Measurements from ENCODE around the gene GTF2H1.

The GTF2H1 gene

DNA sequence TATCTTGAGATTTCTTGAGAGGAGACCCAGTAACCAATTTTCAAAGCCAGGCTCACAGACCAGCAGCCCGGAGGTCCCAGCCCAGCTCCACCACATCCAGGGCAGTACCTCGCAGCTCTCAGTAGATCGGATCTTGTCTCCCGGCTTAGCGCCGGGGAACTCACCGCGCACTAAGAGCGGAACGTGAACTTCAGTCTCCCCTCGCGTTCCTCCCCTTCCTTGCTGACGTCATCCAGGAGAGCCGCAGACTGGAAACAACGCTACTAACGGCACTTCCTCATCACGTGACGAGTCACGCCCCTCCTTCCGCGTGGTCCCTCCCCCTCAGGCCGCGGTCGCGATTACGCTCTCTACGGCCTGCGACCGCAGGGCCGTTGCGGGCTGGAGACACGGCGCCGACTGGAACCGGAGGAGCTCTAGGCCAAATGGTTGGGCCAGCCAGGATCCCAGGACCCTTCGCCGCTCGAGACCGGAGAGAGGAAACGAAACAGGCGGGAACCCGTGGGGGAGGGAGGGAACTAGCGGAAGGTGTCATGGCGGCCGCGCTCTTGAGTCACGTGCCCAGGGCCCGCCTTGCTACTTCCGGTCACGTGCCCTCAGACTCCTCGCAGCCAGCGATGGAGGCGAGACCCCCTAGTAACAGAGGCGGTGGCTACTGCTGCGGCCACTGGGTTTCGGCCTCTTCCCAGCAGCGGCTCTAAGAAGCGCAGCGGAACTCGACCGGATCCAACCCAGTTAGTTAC lies at the start of gene GTF2H1, which contains the start of gene HPS5:
GTF2H1 (plus strand) TSS at position 599 of the 743 bp plus-strand sequence. CDS start 10,508 bp downstream, outside the sequence.
HPS5 (minus strand) TSS at position 172 of the 743 bp plus-strand sequence. CDS start 4,282 bp downstream, outside the sequence.
- DNase-seq = peak; percentile 91

DNA sequence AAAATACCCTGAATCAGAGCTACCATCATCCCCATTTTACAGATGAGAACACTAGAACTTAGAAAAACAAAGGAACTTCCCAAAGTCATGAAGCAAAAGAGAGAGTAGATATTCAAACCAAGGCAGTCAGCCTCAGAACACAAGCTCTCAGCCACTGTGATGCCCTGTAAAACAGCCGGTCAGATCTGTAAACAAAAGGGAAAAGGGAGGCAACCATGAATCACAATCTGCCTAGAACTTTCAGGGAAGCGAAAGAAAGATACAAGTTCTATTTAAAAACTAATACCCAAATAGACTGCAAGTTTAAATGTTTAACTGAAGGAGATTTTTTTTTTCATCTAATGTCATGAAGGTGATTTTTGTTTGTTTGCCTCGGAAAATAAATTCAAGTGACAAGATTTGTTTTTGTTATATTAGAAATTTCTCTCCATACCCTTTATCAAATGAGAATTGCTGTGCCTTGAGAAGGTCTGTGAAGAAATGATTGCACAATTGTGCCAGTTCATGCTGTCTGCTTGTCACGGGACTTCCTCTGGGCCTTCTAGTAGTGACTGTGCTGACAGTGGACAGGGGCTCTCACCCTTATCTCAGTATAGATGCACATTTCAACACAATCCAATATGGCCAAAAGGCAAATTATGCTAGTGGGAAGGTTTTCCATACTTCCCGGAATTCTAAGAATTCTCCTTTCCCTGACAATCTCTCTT lies 44.6 kb upstream of the GTF2H1 start:
- DNase-seq = no peak

DNA sequence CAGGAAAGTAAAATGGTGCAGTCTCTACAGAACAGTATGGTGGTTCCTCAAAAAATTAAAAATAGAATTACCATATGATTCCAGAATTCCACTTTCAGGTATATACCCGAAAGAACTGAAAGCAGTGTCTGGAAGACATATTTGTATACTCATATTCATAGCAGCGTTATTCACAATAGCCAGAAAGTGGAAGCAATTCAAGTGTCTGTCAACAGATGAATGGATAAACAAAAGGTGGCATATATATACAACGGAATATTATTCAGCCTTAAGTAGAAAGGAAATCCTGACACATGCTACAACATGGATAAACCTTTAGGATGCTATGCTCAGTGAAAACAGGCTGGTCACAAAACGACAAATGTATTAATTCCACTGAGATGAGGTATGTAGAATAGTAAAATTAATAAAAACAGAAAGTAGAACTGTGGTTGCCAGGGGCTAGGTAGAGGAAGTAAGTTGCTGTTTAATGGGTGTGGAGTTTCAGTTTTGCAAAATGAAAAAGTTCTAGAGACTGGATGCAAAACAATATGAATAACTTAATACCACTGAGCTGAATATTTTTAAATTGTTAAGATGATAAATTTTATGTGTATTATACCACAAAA lies 41.8 kb upstream of the GTF2H1 start:
- no peak for DNase-seq

DNA sequence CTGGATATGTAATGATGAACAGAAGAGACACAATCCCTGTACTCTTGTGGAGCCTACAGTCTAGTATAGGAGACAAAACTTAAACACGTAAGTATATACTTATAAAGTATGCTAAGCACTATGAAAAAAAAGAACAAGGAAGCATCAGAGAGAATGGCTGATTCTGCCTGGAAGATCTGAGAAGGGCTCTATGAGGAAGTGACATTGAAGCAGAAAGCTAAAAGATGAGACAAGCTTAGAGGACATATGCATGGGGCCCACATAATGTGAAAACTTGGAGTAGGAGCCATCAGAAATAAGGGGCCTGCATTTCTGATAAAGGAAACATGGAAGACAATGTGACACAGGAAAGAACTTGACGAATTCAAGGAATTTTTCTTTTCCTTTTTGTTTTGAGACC lies 39.7 kb upstream of the GTF2H1 start:
- DNase-seq = no peak

DNA sequence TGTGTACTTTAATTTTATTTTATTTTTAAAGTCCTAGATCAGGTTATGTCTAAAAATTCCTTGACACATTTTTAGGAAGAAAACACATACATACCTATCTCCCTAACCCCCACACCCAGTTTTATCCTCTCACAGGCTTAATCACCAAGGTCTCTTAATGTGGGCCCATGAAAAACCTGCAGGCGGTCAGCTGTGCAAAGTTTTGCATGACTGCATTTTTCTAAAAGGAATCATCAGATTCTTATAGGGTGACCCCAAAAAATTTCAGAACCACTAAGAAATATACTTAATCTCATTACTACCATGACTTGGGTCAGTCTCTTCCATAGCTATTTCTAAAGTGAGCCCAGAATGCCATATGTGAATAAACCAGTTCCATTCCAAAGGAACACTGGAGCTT lies 36.5 kb upstream of the GTF2H1 start:
- no peak for DNase-seq

DNA sequence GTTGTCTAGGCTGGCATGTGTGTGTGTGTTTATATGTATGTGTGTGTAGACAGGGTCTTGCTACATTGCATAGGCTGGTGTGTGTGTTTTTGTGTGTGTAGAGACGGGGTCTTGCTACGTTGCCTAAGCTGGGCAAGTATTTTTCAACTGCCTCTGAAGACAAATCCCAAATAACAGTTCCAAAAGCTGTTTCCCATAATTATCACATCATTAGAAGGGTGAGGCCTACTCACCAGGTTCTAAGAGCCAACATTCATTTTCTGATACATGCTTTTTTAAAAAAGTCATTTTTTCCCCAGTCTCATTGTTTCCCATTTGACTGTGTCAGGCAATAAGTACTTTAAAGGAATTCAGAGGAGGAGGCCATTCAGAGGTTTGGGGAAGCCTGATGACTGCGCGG lies 33.5 kb upstream of the GTF2H1 start:
- DNase-seq = no peak

DNA sequence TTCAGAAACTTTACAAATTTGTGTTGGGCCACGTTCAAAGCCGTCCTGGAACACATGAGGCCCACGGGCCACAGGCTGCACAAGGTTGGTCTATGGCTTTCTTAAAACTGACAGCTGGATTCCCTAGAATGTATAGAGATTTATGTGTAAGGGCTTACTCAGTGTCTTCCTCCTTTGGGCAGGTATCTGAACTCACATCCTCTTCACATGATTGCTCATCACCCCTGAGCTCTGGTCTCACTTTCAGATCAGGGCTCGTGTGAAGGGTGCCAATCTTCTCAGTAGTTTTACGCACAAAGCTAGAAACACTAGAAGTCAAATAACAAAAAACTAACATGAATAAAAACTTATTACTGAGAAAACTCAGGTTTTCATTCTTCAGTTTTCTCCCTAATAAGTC lies 27.5 kb upstream of the GTF2H1 start:
- DNase-seq = no peak

DNA sequence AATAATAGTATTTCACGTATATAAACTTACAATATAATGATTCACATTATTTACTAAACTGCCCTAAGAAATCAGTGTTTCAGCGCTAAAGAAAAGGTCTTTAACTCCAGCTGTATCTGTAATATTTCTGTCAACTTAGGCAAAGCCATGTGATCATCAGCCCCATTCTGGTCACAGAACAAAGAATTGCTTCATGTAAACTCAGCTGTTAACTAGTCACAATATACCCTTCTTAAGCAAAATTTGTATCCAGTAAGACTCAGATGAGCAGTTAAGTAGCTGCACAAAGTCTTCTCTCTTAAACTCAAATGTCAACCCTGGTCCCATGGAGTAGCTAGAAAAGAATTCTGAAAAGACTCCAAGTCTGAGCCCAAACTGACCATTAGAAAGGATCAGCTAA lies 27.1 kb upstream of the GTF2H1 start:
- no peak for DNase-seq

DNA sequence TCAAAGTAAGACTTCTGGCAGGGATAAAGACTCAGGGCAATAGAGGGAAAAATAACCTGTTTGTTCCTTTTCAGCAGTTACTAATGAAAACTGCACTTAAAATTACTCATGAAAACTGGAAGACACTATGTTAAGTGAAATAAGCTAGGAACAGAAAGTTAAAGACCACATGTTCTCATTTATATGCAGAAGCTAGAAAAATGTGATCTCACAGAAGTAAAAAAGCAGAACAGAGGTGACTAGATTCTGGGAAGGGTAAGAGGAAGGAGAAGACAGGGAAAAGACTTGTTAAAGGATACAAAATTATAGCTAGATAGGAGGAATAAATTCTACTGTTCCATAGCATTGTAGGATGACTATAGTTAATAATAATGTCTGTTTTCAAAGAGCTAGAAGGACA lies 22.6 kb upstream of the GTF2H1 start:
- DNase-seq = no peak

DNA sequence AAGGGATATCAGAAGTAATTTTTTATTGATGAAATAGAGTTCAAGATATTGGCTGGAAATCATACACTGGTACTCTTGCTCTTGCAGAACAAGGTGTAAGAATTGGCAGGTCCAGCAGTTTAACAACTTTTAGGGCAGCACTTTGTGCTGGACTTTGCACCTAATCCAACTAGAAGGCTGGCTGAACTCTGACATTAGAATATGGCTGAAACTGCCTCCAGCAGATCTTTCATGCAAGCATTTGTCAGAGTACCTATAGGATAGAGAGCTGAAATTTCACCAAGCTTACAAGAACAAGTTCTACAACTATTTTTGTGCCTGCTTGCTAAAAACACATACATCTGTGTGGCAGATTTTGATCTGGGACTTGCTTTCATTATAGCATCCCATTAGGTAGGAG lies 17.6 kb upstream of the GTF2H1 start:
- DNase-seq = no peak

DNA sequence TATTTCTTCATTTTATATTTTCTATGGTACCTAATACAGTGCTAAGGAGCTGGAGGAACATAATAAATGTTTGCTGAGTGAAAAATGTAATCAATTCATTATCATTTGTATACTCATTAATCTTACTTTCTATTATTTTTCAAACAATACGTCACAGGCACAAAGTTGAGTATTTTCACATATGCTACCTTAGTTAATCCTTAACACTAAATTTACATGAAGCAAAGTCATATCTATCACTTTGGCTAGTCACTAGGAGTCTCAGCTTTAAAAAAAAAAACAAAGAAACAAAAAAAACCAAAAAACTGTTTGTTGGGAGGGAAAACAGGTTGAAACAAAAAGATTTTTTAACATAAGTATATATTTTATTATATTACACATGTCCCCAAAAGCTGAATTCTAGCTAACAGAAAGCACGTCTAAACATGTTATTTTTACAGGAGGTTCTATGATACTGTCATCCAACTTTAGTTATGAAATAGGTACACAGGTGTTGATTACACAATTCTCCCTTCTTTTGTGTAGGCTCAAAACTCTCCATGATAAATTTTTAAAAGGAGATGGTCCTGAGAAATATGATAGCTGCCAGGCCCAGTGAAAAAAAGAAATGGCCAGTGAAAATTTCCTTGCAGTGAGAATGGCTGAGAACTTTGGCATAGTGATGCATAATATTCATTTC lies 14.8 kb upstream of the GTF2H1 start:
- DNase-seq = no peak

DNA sequence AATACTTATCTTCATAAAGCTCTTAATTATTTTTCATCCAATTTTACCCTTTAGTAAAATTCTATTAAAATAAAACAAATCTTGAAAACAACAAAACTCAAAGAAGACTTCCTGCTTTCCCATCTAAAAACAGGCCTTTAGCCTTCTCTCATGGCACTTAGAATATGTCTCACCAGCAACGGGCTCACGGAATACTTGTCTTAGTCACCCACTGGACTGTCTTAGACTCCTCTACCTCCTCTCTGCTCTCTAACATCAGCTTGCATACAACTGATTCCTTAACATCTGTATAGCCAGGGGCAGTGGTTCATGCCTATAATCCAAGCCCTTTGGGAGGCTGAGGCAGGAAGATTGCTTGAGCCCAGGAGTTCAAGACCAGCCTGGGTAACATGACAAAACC lies 14.1 kb upstream of the GTF2H1 start:
- no peak for DNase-seq

DNA sequence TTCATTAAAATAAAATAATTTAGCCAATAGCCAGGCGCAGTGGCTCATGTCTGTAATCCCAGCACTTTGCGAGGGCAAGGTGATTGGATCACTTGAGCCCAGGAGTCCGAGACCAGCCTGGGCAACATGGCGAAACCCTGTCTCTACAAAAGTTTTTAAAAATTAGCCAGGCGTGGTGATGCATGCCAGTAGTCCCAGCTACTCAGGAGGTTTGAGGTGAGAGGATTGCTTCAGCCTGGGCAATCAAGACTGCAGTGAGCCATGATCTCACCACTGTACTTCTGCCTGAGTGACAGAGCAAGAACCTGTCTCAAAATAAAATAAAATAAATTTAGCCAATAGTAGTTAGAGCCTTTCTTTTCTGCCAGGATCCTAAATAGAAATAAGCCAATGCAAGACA lies 12.7 kb upstream of the GTF2H1 start:
- DNase-seq = no peak

DNA sequence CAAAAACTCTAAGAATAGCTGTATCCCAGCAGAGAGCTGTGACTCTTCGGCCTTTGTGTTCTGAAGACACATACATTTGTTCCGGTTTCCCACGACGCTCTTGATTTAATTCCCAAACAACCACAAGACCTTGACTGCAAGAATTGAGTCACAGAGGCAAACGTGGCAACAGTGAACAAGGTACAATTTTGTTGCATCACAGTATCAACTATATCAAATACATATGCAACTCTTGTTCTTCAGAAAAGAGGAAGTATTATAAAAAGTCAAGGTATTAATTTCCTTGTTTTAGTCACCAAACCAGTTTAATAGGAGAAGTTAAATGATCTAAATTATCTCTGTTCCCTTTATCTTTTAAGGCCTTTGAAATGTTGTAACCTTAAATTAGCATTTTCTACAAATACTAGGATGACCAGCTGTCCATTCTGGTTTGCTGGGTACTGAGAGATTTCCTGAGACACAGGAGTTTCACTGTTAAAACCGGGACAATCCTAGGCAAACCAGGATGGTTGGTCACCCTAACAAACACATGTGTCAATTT lies 11.5 kb upstream of the GTF2H1 start:
- no peak for DNase-seq

DNA sequence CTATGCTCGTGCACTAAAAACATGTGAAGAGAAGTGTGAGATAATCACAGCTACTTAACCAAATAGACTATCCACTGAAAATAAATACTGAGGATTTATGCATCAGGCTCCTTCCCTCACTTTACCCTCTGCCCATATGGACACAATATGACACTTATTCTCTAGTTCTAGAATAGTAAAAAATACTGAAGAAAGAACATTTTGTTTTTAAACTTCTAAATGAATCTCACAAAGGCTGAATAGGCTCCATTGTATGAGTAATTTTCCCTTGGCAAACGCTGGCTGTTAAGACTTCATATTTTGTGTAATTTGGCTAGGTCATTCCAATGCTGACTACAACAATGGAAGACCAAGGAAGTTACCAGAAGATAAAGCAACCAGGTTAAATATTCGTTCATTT lies 10.4 kb upstream of the GTF2H1 start:
- no peak for DNase-seq

DNA sequence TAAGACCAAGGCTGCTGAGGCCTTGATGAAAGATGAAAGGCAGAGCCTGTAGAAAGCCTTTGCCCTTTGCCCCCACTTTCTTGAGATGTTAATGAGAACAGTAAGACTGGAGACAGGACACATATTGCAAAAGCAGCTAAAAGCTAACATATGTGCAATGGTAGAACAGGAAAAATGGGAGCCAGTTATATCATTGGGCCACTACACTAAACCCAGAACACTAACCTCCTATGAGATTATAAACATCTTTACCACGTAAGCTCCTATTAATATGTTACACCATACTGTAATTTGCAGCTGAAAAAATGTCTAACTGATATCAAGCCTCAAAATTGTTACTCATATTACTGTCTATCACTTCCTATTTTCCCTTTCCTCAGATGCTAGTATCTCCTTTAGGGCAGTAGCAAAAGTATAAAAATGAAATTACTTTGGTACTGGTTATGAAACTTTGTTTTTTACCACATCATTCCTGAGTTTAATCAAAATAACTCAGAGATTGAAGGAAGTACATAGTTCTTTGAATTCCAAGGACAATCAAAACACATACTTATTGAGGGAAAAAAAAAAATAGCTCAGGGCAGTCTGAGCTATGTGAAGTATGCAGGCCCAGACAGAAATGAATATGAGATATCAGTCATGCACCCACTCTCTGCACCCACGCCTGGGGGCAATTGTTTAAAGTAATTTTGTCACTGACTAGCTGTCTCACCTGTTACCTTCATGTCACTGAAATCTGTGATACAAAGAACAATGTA lies 9.5 kb upstream of the GTF2H1 start:
- DNase-seq = no peak

DNA sequence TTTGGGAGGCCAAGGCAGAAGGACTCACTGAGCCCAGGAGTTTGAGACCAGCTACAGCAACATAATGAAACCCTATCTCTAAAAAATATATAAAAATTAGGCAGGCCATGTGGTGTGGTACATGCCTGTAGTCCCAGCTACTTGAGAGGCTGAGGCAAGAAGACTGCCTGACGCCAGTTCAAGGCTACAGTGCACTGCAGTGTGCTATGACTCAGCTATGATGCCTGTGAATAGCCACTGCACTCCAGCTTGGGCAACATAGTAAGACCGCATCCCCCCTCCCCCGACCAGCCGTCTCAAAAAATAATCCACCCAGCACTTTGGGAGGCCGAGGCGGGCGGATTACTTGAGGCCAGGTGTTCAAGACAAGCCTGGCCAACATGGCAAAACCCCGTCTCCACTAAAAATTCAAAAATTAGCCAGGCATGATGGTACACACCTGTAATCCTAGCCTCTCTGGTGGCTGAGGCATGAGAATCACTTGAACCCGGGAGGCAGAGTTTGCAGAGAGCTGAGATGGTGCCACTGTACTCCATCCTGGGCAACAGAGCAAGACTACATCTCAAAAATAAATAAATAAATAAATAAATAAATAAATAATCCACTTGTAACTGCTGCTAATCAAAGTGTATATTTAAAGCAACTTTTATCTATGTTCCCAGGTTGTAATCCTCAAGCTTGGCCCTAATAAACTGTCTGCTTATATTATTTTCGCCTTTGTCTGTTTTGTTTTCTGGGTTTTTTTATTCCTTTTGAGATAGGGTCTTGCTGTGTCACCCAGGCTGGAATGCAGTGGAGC lies 8.2 kb upstream of the GTF2H1 start:
- DNase-seq = no peak

DNA sequence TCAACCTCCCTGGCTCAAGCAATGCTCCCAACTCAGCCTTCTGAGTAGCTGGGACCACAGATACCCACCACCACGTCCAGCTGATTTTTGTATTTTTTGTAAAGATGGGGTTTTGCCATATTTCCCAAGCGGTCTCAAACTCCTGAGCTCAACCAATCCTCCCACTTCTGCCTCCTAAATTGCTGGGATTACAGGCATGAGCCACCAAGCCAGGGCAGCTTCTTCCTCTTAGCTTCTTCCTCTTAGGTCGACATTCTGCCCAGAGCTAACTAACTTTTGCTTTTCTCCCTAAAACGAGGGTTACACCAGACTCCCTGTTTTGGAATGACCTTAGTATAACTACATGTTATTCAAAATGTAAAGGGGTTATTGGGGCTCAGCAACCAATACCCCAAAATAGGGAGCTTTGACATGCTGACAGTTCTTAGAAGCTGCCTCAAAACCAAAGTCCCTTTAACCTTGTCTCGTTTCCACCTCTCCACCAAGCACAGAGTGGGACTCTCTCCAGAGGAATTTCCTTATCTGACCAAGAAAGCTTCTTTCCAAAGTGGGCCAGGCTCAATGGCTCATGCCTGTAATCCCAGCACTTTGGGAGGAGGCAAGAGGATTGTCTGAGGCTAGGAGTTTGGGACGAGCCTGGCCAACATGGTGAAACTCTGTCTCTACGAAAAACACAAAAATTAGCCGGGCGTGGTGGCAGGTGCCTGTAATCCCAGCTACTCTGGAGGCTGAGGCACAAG lies 7.4 kb upstream of the GTF2H1 start:
- no peak for DNase-seq

DNA sequence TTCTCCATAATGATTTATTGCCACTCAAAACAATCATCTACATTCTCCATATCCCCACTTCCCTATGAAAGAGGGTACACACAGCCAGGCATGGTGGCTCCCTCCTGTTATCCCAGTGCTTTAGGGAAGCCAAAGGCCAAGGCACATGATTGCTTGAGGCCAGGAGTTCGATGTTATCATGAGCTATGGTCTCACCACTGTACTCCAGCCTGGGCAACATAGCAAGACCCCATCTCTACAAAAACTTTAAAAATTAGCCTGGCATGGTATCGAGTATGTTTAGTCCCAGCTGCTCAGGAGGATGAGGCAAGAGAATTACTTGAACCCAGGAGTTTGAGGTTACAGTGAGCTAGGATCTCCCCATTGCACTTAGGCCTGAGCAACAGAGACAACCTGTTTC lies 6.5 kb upstream of the GTF2H1 start:
- DNase-seq = no peak

DNA sequence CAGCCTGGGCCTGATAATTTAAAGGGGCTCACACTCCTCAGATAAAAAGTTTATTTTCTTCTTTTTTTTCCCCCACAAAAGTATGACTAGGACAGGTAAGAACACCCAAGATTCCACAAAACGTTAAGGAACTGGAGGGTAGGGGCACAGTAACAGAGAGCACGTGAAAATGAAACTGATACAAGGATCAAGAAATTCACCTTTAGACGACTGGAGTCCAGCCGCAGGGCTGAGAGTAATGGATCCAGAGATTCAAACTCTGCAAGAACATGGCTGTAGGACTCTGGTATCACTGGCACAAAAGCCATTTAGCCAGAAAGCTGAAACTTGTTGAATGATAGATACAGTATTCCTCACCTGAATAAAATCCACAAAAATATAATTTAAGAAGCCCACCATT lies 4.8 kb upstream of the GTF2H1 start:
- DNase-seq = no peak

DNA sequence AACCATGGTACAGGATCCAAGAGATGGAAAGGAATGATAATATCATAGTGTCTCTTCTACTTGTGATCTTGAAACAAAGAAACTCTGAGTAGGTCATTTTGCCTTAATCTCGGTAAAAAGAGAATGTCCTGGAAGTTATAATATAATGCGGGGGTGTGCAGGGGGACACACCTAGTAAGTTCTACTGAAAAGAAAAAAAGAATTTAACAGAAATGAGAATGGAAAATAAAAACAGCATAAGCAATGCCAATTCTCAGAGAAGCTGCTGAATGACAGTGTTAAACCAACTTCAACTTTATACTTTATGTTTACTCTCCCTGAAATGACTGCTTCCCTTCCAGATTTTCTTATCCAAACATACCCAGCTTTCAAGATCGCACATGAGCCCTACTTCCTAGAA lies 2.5 kb upstream of the GTF2H1 start:
- DNase-seq = no peak

All from activated effector memory CD4-positive, alpha-beta T cell treated with Interleukin-2 at 50 U/mL for 16 hours (primary cell).